Kidney epithelial cell (primary cell): ENCODE measurements around the gene MAGI3. TPM values are rescaled to one million over a fixed set of nuclear protein-coding genes. Genes with fewer than 3 reads are reported as not detected.

Experiments used
- DNase-seq: peaks from one replicate; pipeline ENCODE4 v3.0.0-alpha.2; 2010; ENCODE audit warnings: low read depth
- H3K27me3 ChIP-seq: 2 replicates; pipeline ENCODE4 v1.6.0; 2011; ENCODE audit warnings: low read length; ENCODE audit not compliant: control insufficient read depth, insufficient read depth
- H3K36me3 ChIP-seq: 2 replicates; pipeline ENCODE4 v1.5.1; 2011; ENCODE audit warnings: low read length; ENCODE audit not compliant: control insufficient read depth, insufficient read depth
- H3K4me3 ChIP-seq: 2 replicates; pipeline ENCODE4 v1.5.1; 2011; ENCODE audit warnings: low read depth, mild to moderate bottlenecking, control low read depth, low read length
- CTCF ChIP-seq: IDR thresholded peaks from 2 replicates; pipeline ENCODE4 v1.5.1; 2011; ENCODE audit warnings: mild to moderate bottlenecking, moderate library complexity, low read length, control low read depth, inconsistent platforms; ENCODE audit not compliant: insufficient read depth, poor library complexity, severe bottlenecking
- total RNA-seq: library from RNA; depleted of rRNA; stranded (reverse); fragments of >200 nt; gene quantifications from 2 replicates; pipeline ENCODE4 v1.2.3, GENCODE V29; 2015

The MAGI3 gene
- total RNA-seq, 1 donor from 2014 or later = 3.7 TPM

GRCh38 chr1:113394863-113395259 lies 4.5 kb downstream of the MAGI3 start:
- Histone ChIP-seq H3K4me3 (no peak overlapping the region), H3K27me3 (no peaks in the 10 kb centered on the region), H3K36me3 (no peaks in the 10 kb centered on the region)
- DNase-seq = no peak
- no peak for TF ChIP-seq CTCF

DNA sequence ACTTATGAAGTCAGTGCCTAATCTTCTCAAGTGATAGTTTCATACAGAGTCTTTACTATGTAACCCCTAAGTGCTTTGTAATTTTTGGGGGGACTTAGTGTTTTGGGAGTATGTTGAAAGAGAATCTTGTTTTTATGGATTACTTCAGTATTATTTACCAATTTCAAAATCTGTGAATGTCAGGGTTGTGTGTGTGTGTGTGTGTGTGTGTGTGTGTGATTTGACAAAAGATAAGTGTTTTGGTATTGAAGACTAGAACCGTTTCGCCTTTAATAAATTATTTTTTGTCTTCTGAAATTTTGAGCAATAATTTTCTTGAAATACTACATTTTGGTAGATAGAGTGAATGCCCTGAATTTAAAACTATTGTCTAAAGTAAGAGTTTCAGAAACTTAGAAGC lies 5.8 kb downstream of the MAGI3 start:
- TF ChIP-seq CTCF = no peak
- Histone ChIP-seq H3K36me3 (no peaks in the 10 kb centered on the region), H3K4me3 (no peak overlapping the region), H3K27me3 (no peaks in the 10 kb centered on the region)
- DNase-seq = no peak

GRCh38 chr1:113396585-113396984 lies 6.3 kb downstream of the MAGI3 start:
- peak; percentile 66 for DNase-seq
- no peak overlapping the region for H3K4me3 ChIP-seq
- no peak for TF ChIP-seq CTCF

DNA sequence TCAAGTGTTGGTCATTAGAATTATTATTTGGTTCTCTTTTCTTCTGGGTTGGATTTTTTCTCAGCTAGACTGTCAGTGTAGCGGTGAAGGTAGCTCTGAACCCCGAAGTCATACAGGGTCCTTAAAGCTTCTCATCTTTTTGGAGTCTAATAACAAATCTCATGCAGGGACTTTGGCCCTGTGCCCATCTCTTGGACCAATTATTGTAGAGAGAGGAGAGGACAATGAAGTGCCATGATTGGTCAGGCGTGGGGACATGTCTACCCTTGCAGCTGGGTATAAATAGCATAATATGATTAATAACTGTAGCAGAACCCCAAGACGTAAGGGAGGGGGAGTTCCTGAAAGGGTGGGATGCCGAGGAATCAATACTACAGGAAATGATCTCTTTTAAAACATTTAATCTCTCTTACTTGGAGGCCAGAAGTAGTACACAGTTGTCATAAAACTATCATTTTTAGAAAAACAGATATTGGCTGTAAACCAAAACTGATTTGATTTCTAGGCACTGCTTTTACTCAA lies 8.8 kb downstream of the MAGI3 start:
- Histone ChIP-seq H3K4me3 (no peak overlapping the region), H3K36me3 (no peaks in the 10 kb centered on the region), H3K27me3 (no peaks in the 10 kb centered on the region)
- no peak for DNase-seq
- TF ChIP-seq CTCF = no peak

More at GRCh38 chr1:113396585-113396984, 6.3 kb downstream of the MAGI3 start:
- Histone ChIP-seq H3K36me3 (no peaks in the 10 kb centered on the region), H3K27me3 (no peaks in the 10 kb centered on the region)

- TF ChIP-seq CTCF = no peak
- H3K27me3 ChIP-seq = no peaks in the 10 kb centered on the region
- no peak overlapping the region for H3K4me3 ChIP-seq
- H3K36me3 ChIP-seq = no peaks in the 10 kb centered on the region
- DNase-seq = no peak
Observed at GRCh38 chr1:113401067-113401466, 10.8 kb downstream of the MAGI3 start.

DNA sequence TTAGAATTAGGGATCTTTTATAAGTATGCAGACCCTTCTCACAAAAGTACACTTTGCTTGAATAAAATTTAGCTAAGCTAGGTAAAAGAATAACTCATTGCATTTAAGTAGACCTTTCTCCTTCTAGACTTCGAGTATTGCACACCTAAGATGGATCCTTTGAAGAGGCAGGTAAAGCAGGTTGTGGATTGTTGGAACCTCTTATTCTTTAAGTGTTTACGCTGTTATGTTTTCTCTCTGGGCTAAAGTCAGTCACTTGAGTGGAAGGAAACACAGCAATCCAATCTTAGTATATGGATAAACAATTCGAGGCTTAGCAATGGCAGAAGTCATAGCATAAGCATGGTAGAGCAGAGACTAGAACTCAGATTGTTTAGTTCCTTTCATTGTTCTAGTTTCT lies 11.4 kb downstream of the MAGI3 start:
- TF ChIP-seq CTCF = no peak
- H3K4me3 ChIP-seq = no peak overlapping the region
- no peaks in the 10 kb centered on the region for H3K27me3 ChIP-seq
- DNase-seq = no peak
- no peaks in the 10 kb centered on the region for H3K36me3 ChIP-seq
